ENCODE results near the gene CCDC192.

Gene CCDC192

DNA sequence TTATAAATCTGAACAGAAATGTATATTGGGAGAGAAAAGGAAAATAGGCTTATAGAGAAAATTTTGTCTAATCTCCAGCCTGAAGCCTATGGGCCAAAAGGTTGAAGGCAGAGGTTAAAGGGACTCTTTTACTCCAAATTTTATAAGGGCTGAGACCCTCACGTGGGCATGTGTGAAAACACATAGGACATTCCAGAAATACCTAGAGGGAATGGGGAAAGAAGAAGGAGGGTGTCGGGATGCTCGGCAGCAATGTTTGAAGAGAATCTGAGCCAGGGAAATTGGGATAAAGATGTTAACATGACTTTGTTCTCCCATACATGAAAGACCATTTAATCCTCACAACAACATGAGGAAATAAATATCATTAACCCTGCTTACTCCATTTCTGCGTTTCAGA lies 278.3 kb downstream of the CCDC192 start:
- no peak for DNase-seq (ENCODE audit: low read depth in 2 of 2)

DNA sequence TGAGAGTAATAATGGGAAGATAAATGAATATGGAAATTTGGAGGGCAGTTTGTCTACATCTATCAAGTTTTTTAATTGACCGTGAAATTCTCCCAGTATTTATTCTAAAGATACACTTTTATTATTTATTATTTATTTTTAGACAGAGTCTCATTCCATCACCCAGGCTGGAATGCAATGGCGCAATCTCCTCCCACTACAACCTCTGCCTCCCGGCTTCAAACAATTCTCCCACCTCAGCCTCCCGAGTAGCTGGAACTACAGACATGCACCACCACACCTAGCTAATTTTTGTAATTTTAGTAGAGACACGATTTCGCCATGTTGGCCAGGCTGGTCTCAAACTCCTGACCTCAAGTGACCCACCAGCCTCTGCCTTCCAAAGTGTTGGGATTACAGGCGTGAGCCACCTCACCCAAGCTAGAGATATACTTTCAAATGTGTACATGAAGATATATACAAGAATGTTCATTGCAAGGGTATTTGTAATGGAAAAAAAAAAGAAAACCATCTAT lies 282.7 kb downstream of the CCDC192 start:
- no peak for DNase-seq (ENCODE audit: low read depth in 2 of 2)

DNA sequence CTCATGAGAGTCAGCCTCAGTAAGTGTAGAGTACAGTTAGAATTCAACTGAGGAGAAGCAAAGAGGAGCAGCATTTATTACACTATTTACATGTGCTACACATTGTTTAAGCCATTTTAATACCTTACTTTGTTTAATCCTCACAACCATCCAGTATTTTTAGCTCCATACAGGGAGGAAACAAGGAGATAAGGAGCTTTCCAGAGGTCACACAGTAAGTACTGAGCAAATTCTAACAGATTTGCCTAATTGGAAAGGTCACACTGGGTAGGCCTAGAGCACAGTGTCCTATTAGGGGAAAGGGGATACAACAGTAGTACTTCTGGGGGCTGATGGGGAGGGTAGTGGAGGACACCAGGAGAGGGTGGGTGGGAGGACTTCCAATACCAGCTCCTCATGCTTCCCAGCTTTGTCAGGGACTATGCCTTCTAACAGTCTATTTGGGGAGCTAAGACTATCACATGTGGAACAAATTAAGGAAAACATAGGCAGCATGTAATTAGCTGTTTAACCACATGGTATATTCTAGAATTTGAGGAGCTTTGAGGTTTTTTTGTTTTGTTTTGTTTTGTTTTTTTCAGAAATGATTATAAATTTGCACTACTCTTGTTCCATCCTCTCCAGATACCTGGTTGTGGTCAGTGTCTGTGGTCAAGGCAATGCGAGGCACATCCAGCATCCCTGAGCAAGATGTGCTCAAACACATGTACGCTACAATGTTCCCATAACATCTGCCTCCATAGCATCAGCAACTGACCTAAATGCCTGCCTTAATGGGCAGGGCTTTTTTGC lies 284.4 kb downstream of the CCDC192 start:
- DNase-seq (ENCODE audit: low read depth in 2 of 2) = no peak

DNA sequence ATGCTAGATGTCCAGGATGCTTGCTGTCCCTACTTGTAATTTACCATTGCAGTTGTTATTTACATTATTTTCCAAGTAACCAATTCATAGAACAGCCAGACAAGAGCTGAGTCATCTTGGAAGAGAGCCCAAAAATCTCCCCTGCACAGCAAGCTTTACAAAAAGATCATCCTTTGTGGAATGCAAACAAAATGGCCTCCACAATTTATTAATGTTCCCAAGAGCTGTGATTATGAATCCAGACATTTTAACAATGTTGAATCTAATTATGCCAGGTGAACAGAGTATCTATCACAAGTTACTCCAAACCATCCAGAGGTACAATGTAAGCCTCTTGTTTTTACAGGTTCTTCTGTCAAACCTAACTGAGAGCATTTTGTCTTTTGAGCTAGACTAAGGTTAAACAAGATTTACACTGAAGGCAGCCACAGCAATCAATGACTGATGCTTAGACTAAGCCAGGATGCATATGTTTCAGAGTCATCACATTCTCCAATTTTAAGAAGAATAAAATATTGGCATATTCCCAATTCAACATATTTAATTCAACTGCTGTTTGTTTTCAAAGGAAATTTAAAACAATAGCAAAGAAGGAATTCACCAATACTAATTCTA lies 285.1 kb downstream of the CCDC192 start:
- no peak for DNase-seq (ENCODE audit: low read depth in 2 of 2)
